GM18526 (cell line): ENCODE data around the gene IL1R2.

Experiments
- POLR2A ChIP-seq: IDR thresholded peaks from 3 replicates; pipeline ENCODE4 v1.6.1; 2011; ENCODE audit not compliant: insufficient read length; ENCODE audit errors: extremely low read depth

Gene IL1R2

DNA sequence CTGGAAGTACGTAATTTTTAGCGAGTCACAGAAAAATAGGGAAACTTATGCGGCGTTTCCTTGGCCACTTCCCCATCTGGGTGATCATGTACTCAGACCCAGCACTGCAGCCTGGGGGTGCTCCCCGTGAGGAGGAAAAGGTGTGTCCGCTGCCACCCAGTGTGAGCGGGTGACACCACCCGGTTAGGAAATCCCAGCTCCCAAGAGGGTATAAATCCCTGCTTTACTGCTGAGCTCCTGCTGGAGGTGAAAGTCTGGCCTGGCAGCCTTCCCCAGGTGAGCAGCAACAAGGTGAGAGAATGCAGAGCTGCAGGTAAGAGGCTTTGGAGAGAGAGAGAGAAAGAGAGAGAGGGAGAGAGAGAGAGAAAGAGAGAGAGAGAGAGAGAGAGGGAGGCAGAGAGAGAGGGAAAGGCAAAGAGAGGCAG is at the start of gene IL1R2:
Gene IL1R2 (plus strand): TSS at position 240 of the 425 bp plus-strand sequence. CDS start 16,616 bp downstream, outside the sequence.
- TF ChIP-seq POLR2A, result no peak

DNA sequence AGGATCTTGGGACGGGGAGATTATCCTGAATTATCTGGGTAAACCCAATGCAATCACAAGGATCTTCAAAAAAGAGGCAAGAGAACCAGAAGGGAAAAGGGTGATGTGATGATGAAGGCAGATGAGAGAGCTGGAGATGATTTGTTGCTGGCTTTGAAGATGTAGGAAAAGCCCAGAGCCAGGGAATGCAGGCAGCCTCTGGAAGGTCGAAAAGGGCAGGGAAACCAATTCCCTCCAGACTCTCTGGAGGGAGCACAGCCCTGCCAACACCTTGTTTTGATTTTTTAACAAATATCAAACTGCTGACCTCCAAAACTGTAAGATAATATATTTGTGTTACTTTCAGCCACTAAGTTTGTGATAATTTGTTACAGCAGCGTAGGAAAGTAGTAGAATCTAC is 48.9 kb upstream of the IL1R2 start:
- TF ChIP-seq POLR2A, result no peak

- no peak for TF ChIP-seq POLR2A
Observed at GRCh38 chr2:101946372-101947039, 45.3 kb upstream of the IL1R2 start.

DNA sequence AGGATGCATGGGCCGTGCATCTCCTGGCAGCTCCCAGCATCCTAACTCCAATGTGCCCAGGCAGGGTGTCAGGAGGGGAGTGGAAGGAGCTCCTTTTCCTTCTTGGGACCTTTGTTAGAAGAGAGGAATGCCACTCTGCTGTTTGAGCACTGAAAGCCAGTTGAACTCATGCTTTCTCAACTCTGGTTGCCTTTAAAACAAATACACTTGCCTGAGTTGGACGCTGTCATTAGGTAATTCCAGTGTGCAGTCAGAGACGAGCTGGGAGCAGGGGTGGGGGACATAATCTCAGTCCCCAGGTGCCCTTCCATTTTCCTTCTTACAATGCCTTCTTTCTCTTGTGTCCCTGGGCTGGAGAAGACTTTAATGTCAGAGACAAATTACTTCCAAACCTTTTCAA is 44.4 kb upstream of the IL1R2 start:
- TF ChIP-seq POLR2A, result no peak

DNA sequence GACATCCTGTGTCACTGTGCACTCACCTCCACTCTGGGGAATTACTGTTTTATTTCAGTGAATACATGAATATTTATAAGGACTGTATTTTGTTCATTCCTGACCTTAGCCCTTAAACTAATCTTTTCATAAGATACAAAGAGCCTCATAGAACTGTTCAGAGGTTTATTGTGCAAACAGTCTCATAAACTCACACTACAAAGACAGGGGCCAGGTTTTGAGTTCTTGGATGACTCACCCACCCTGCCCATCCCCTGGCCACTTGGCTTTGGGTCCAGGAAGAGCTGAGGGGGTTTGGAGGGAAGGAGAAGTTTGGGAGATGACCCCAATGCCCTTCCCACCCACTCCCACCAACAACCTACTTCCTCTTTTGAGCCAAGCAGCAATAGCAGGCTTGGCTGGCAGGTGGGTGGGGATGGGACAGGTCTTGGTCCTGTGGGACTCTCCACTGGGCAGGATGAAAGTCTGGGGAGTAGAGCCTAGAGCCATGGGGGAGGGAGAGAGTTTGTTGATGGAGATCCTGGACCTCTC is 43.1 kb upstream of the IL1R2 start:
- no peak for TF ChIP-seq POLR2A

DNA sequence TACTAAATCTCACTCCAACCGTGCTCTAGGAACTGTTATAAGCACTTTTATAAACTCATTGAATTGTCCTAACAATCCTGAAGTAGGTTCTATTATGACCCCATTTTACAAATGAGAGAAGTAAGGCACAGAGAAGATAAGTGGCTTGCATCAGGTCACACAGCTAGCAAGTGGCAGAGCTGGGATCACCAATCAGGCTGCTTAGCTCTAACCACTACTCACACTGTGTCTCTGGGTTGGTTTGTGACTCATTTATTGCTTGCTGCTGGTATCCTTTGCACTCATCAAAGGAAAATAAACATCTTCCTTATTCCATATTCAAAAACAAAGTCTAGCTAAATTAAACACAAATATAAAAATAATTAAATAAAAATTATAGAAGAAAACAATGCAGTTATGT is 42.5 kb upstream of the IL1R2 start:
- TF ChIP-seq POLR2A, result no peak

DNA sequence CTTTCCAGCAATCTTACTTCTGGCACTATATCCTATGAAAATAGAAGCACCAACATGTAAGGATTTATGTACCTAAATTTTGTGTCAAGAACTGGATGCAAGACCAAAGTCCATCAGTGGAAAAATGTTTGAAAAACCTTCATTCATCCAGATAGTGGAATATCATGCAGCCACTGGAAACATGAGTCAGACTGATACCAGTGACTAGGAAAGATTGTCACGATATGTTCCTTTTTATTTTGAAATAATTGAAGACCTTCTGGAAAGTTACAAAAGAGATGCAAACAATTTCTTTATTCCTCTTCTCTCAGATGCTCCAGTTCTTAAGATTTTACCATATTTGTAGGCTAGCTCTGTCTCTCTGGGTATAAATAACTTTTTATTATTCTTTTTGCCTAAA is 40.5 kb upstream of the IL1R2 start:
- no peak for TF ChIP-seq POLR2A

DNA sequence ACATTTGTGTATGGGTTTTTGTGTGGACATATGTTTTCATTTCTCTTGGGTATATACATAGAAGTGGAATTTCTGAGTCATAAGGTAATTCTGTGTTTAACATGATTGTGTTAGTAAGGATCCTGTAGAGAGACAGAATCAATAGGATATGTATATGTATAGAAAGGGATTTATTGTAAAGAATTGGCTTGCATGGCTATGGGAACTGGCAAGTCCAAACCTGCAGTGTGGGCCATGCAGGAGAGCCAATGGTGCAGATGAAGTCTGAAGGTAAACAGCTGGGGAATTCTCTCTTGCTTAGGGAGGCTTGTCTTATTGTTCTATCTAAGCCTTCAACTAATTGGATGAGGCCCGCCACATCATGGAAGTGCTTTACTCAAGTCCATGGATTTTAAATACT is 39.2 kb upstream of the IL1R2 start:
- TF ChIP-seq POLR2A, result no peak

DNA sequence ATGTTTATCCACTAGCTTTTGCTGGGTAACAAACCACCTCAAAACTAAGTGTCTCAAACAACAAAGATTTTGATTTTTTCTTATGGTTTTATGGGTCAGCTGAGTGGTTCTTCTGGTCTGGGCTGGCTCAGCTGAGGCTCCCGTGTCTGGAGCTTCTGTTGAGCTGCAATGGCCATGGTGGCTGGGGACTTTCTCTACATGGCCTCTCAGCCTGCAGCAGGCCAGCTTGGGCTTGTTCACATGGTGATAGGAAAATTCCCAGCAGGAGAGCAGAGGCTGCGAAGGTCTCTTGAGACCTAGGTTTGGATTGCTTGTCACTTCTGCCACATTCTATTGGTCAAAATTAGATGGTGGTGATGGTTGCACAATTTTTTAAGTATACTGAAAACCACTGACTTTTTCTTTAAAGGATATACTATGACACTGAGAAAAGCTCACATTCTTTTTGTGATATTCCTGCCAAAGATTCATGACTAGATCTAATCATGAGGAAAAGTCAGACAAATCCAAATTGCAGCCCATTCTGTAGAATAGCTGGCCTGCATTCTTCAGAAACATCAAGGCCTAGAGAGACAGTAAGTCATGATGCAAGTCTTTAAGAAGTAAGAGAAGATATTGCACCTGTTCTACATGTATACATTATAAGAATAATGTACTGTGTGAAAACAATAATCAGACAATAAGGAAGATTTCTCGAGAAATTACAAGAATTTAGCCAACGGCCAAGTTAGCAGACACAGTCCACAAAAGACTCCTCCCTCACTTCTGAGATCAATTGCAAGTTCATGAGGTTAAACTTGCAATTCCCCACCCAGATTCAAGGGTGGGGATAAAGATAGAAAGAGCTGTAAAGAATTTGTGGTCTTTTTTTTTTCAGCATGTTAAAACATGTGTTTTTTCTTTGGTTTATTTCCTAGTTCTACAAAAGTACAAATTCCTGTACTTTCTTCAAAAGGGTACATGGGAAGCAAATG is 35.0 kb upstream of the IL1R2 start:
- TF ChIP-seq POLR2A, result no peak

- TF ChIP-seq POLR2A, result no peak
Observed at GRCh38 chr2:101958061-101958460, 33.7 kb upstream of the IL1R2 start.

DNA sequence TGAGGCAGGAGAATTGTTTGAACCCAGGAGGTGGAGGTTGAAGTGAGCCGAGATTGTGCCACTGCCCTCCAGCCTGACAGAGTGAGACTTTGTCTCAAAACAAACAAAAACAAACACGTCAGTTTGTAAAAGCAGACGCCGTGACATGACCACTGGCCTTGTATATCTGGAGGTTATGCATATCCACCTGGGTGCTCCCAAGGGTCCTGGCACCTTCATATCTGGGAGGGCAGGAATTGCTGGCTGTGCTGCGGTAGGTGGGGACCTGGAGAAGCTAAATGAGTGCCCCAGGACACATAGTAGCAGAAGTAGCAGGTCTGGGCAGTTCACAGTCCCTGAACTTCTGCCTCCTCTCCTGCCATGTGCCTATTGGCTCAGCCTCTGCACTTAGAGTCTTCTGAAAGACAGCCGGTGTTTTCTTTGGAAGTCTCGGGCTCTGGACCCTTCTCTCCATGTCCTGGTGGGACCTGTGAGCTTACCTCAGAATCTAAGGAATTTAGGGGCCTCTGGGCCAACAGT is 30.9 kb upstream of the IL1R2 start:
- no peak for TF ChIP-seq POLR2A

DNA sequence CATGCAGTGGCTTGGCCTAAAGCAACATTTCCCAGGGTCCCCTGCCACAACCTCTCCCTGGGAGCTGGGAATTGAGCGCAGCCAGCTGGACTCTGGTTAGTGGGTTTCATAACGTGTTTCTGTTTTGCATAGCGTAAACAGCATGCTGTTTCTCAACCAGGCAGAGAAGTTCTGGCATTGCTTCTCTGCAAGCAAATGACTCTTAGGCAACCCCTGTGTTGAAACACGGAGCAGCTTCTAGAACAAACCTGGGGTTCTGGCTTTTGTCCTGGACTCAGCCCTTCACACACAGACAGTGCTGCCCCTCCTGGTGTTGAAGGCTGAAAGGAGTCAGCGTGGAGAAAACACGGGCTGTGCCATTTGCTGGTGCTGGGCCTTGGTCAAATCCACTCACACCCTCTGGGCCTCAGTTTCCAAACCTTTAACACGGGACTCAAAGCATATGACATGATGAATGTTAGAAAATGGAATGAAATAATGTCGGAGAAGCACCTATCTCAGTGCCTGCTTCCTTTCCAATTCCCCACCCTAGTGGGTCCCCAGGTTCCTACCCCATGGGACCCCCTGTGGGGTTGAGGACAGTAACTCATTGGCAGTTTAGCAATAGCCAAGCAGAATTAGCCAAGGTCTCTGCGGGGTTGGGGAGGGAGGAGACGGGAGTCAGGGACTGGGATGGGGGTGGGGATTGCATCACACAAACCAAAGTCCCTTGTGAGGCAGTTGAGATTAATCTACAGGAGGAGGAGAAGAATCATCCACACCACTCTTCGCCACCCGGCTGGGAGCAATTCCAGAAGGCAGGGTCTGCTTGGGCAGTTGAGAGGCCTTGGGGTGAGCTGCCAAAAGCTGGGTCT is 30.2 kb upstream of the IL1R2 start:
- no peak for TF ChIP-seq POLR2A

DNA sequence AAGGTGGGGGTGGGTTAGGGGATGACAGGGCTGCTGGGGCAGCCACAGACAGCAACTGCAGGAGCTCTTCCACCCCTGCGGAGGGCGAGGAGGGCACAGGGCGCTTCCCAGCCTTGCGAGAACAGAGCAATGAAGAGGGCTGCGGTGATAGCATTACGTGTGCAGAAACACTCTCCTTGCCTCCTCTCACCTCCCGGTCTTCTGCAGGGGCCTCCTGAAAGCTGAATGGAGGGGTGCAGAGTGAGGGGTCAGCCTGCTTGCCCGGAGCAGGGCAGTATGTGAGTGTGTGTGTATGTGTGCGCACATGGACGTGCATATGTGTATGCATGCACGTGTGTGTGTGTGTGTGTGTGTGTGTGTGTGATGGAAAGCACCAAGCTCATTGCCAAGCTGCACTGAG is 29.5 kb upstream of the IL1R2 start:
- no peak for TF ChIP-seq POLR2A

DNA sequence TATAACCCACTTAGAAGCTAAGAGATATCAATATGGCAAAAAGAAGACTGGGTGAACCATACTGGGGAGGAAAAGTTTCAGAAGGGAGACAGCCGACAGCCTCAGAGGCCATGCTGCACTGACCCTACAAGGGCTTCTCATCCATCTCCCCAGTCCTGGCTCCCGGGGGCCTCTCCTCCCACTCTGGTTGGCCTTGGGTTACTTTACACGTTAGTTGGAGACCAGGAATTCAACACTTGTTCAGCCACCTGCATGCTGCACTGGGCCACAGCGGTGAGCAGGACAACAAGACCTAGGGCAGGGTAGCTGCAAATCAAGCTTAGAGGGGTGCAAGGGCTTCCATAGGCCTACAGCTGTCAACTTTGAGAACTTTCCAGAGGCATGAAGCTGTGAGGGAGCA is 28.6 kb upstream of the IL1R2 start:
- no peak for TF ChIP-seq POLR2A

- TF ChIP-seq POLR2A, result no peak
Observed at GRCh38 chr2:101967826-101968513, 23.8 kb upstream of the IL1R2 start.

GRCh38 chr2:101969723-101970122 is 22.0 kb upstream of the IL1R2 start:
- TF ChIP-seq POLR2A, result no peak
